Mesendoderm (in vitro differentiated cells): ENCODE measurements around the gene ZNF280D. TPM values are rescaled to one million over a fixed set of nuclear protein-coding genes. Genes with fewer than 3 reads are reported as not detected.
"Not testable (repeated sequence)": the region's sequence is repeated elsewhere in the genome, so short reads cannot be mapped to it uniquely, and the experiment has no call there.

Source experiments
- DNase-seq: peaks from one replicate; pipeline ENCODE4 v3.0.0; 2013
- H2AK5ac ChIP-seq: 2 replicates; pipeline ENCODE4 v1.6.1; 2013; ENCODE audit warnings: low read length, inconsistent platforms
- H2BK120ac ChIP-seq: 2 replicates; pipeline ENCODE4 v1.6.1; 2013; ENCODE audit warnings: low read depth, mild to moderate bottlenecking, low read length, moderate library complexity, mixed read lengths
- H2BK15ac ChIP-seq: replicated peaks from 2 replicates; pipeline ENCODE4 v1.6.1; 2013; ENCODE audit warnings: low read depth, mild to moderate bottlenecking, moderate library complexity
- H2BK5ac ChIP-seq: 2 replicates; pipeline ENCODE4 v1.6.1; 2013; ENCODE audit warnings: low read length, inconsistent platforms
- H3K18ac ChIP-seq: 2 replicates; pipeline ENCODE4 v1.6.1; 2013; ENCODE audit warnings: mild to moderate bottlenecking, low read length, mixed read lengths
- H3K23ac ChIP-seq: one replicate; pipeline ENCODE4 v1.6.1; 2013; ENCODE audit warnings: low read length
- H3K27ac ChIP-seq: 2 replicates; pipeline ENCODE4 v1.5.1; 2013; ENCODE audit warnings: low read depth, mild to moderate bottlenecking, inconsistent platforms, low read length, moderate library complexity
- H3K27me3 ChIP-seq: 2 replicates; pipeline ENCODE4 v1.6.1; 2013; ENCODE audit warnings: low read length, control low read depth, mild to moderate bottlenecking, inconsistent platforms; ENCODE audit not compliant: insufficient read depth, poor library complexity
- H3K36me3 ChIP-seq: 2 replicates; pipeline ENCODE4 v1.6.1; 2013; ENCODE audit warnings: low read length, inconsistent platforms; ENCODE audit not compliant: control insufficient read depth, insufficient read depth
- H3K4ac ChIP-seq: one replicate; pipeline ENCODE4 v1.6.1; 2013; ENCODE audit warnings: low read depth, mild to moderate bottlenecking, low read length, moderate library complexity
- H3K4me1 ChIP-seq: 2 replicates; pipeline ENCODE4 v1.6.1; 2013; ENCODE audit warnings: low read depth, low read length, inconsistent platforms; ENCODE audit not compliant: control insufficient read depth
- H3K4me2 ChIP-seq: 2 replicates; pipeline ENCODE4 v1.6.1; 2013; ENCODE audit warnings: low read length
- H3K4me3 ChIP-seq: 2 replicates; pipeline ENCODE4 v1.5.1; 2013; ENCODE audit warnings: mild to moderate bottlenecking, low read length
- H3K56ac ChIP-seq: one replicate; pipeline ENCODE4 v1.6.1; 2013; ENCODE audit warnings: low read length
- H3K79me1 ChIP-seq: 2 replicates; pipeline ENCODE4 v1.6.1; 2013; ENCODE audit warnings: low read length, inconsistent platforms
- H3K79me2 ChIP-seq: 2 replicates; pipeline ENCODE4 v1.6.1; 2013; ENCODE audit warnings: mild to moderate bottlenecking, low read length; ENCODE audit not compliant: control insufficient read depth, insufficient read depth
- H3K9ac ChIP-seq: 2 replicates; pipeline ENCODE4 v1.6.1; 2013; ENCODE audit warnings: low read length, inconsistent platforms
- H4K5ac ChIP-seq: one replicate; pipeline ENCODE4 v1.6.1; 2013; ENCODE audit warnings: low read length
- H4K8ac ChIP-seq: one replicate; pipeline ENCODE4 v1.6.1; 2013; ENCODE audit warnings: low read depth, mild to moderate bottlenecking, control low read depth, low read length, moderate library complexity
- WGBS: extraction: QIAGEN DNeasy Blood & Tissue Kit; methylation state at CpG from one replicate; pipeline ENCODE4 v1.1.7; 2013; ENCODE audit warnings: low lambda C conversion rate, missing lambda C conversion rate; ENCODE audit not compliant: insufficient coverage; ENCODE audit errors: extremely low coverage; 5-methylcytosine and 5-hydroxymethylcytosine counted together
- polyA plus RNA-seq, 2 experiments: library from polyadenylated mRNA; stranded (reverse); fragments of 200-250 nt; gene quantifications; one replicate each; pipeline ENCODE4 v1.2.3, GENCODE V29; 2013

ZNF280D gene
- 15.2 TPM for polyA plus RNA-seq (2013, experiment 1 of 2)
- polyA plus RNA-seq (2013, experiment 2 of 2), result 14.3 TPM

- H3K27ac ChIP-seq, result peak within 1 kb of the TSS; percentile 46
- peak within 1 kb of the TSS; percentile 84 for H3K9ac ChIP-seq
- no CpG with 5 or more reads among the region's 101 CpGs for WGBS
- H3K23ac ChIP-seq, result peak within 1 kb of the TSS; percentile 80
- H3K79me1 ChIP-seq, result no peaks in the 10 kb centered on the region
- no peaks in the 10 kb centered on the region for H3K27me3 ChIP-seq
- H3K4me3 ChIP-seq, result peak within 1 kb of the TSS; percentile 53
- H3K18ac ChIP-seq, result peak within 1 kb of the TSS; percentile 83
- no peaks in the 10 kb centered on the region for H3K79me2 ChIP-seq
- peak within 1 kb of the TSS; percentile 92 for H3K56ac ChIP-seq
- DNase-seq, result peak; percentile 87
- no peak within 1 kb of the TSS for H2AK5ac ChIP-seq
- no peak within 1 kb of the TSS for H2BK120ac ChIP-seq
- H2BK5ac ChIP-seq, result peak within 1 kb of the TSS; percentile 51
- peak within 1 kb of the TSS; percentile 70 for H3K4ac ChIP-seq
- no peak within 1 kb of the TSS for H4K8ac ChIP-seq
- H3K4me1 ChIP-seq, result peaks cover 9% of the 10 kb centered on the region
- H3K4me2 ChIP-seq, result peak within 1 kb of the TSS; percentile 56
- H4K5ac ChIP-seq, result peak within 1 kb of the TSS; percentile 77
- H2BK15ac ChIP-seq, result no peak within 1 kb of the TSS
- no peaks in the 10 kb centered on the region for H3K36me3 ChIP-seq
These were observed at the start of gene ZNF280D for GRCh38 chr15:56733136-56734012. TSS of gene ZNF280D (minus strand) at chr15:56733509. CDS start at chr15:56707109, 26,400 bp downstream.

GRCh38 chr15:56782306-56782705, 49.0 kb upstream of the ZNF280D start:
- Histone ChIP-seq H3K4me2 (no peak overlapping the region), H2BK15ac (no peak overlapping the region), H3K4ac (no peak overlapping the region), H4K5ac (no peak overlapping the region), H3K4me3 (no peak overlapping the region), H2BK120ac (no peak overlapping the region), H3K36me3 (no peaks in the 10 kb centered on the region), H3K27me3 (no peaks in the 10 kb centered on the region), H3K79me2 (no peaks in the 10 kb centered on the region), H3K9ac (no peak overlapping the region), H3K56ac (no peak overlapping the region), H3K18ac (no peak overlapping the region), H4K8ac (no peak overlapping the region), H3K23ac (no peak overlapping the region), H3K79me1 (no peaks in the 10 kb centered on the region), H3K27ac (no peak overlapping the region), H2BK5ac (no peak overlapping the region), H2AK5ac (no peak overlapping the region), H3K4me1 (no peaks in the 10 kb centered on the region)
- WGBS, result no CpG with 5 or more reads among the region's 8 CpGs
- DNase-seq, result no peak

- Histone ChIP-seq H3K4me1 (no peaks in the 10 kb centered on the region), H3K56ac (no peak overlapping the region), H3K79me2 (no peaks in the 10 kb centered on the region), H3K79me1 (no peaks in the 10 kb centered on the region), H4K8ac (no peak overlapping the region), H3K4me2 (no peak overlapping the region), H3K9ac (no peak overlapping the region), H2BK5ac (no peak overlapping the region), H3K4ac (no peak overlapping the region), H3K36me3 (no peaks in the 10 kb centered on the region), H3K4me3 (no peak overlapping the region), H4K5ac (no peak overlapping the region), H2AK5ac (no peak overlapping the region), H2BK120ac (no peak overlapping the region), H3K27me3 (no peaks in the 10 kb centered on the region), H3K27ac (no peak overlapping the region), H2BK15ac (no peak overlapping the region), H3K23ac (no peak overlapping the region), H3K18ac (no peak overlapping the region)
- DNase-seq, result no peak
- no CpG with 5 or more reads among the region's 2 CpGs for WGBS
These were observed 48.4 kb upstream of the ZNF280D start for GRCh38 chr15:56781666-56782065.

GRCh38 chr15:56780102-56780725, 46.9 kb upstream of the ZNF280D start:
- H3K56ac ChIP-seq, H3K4me1 ChIP-seq, H3K27me3 ChIP-seq, H3K4ac ChIP-seq, H3K4me2 ChIP-seq, DNase-seq, H2AK5ac ChIP-seq, H2BK120ac ChIP-seq, H3K23ac ChIP-seq, H3K9ac ChIP-seq, H2BK5ac ChIP-seq, H4K8ac ChIP-seq, H3K4me3 ChIP-seq, H2BK15ac ChIP-seq, H3K79me2 ChIP-seq, H3K27ac ChIP-seq, H3K18ac ChIP-seq, H3K36me3 ChIP-seq, H4K5ac ChIP-seq, H3K79me1 ChIP-seq: not testable (repeated sequence)
- WGBS, result no CpG with 5 or more reads among the region's 12 CpGs

- not testable (repeated sequence) for H3K4me3 ChIP-seq, H4K8ac ChIP-seq, H3K4me1 ChIP-seq, H3K27me3 ChIP-seq, H3K79me2 ChIP-seq, H3K36me3 ChIP-seq, H2AK5ac ChIP-seq, H3K23ac ChIP-seq, H4K5ac ChIP-seq, H3K18ac ChIP-seq, H3K79me1 ChIP-seq, H2BK120ac ChIP-seq, H3K4me2 ChIP-seq, H3K56ac ChIP-seq, DNase-seq, H3K27ac ChIP-seq, H3K4ac ChIP-seq, H3K9ac ChIP-seq, H2BK15ac ChIP-seq, H2BK5ac ChIP-seq
- WGBS, result no CpG with 5 or more reads among the region's 25 CpGs
These were observed 46.1 kb upstream of the ZNF280D start for GRCh38 chr15:56779449-56779848.
